Sigmoid colon (tissue), 4 donors: Measurements from ENCODE around the gene DYNC1H1.

Source experiments
- EP300 ChIP-seq, 4 donors: sonication (generic); formaldehyde crosslinking; IDR thresholded peaks; one replicate each; pipeline ENCODE4 v1.6.1; 2017; ENCODE audit warnings: antibody characterized with exemption in 4 of 4
- POLR2A ChIP-seq, 2 donors: fragments of 450-650 bp; IDR thresholded peaks; one replicate each; pipeline ENCODE4 v1.6.1; 2016; ENCODE audit warnings: antibody characterized with exemption in 2 of 2, mild to moderate bottlenecking in 2 of 2, moderate library complexity in 2 of 2
- POLR2AphosphoS5 ChIP-seq, 4 donors: sonication (generic); formaldehyde crosslinking; IDR thresholded peaks; one replicate each; pipeline ENCODE4 v1.6.1; 2017; ENCODE audit warnings: antibody characterized with exemption in 4 of 4
- TF ChIP-seq, protein P1 (sequence below), 4 experiments: fragments of 450-650 bp in 3 of 4; fragments of 200-600 bp in 1 of 4; IDR thresholded peaks; one replicate each; pipeline ENCODE4 v1.5.1; 2016 to 2019; ENCODE audit warnings: antibody characterized with exemption in 4 of 4, mild to moderate bottlenecking in 3 of 4, moderate library complexity in 2 of 4

DNA sequence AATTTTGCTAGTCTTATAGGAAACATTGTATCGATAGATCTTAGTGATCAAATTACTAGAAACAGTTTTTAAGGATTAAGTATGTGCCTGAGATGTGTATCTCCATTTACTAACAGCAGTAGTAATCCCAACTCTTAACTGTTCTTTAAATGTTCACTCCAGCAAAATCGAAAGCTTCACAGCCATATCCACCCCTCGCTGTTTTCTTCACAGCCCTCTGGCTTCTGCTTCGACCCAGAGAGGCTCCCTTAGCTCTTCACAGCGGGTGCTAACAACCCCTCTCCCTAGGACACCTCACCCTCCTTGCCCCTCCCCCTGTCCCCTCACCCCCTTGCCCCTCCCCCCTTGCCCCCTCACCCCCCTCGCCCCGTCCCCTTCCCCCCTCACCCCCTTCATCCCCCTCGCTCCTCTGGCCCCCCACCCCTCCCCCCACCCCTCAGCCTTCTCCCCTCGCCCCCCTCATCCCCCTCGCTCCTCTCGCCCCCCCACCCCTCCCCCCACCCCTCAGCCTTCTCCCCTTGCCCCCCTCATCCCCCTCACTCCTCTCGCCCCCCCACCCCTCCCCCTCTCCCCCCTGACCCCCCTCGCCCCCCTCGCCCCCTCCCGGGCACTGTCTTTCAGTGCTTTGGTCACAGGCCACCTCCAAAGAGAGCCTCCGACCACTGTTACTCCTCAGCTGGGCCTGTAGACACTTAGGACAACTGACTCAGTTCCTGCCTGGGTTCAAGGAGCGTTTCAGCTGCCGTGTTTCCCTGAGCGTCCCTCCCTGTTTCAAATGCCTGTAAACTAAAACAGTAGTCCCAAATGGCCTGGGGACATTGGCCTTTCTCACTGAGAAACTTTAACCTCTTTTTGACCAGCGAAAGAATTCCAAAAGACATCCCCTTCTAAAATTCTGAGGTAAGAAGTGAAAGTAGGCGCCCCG, 46.0 kb upstream of the DYNC1H1 start:
- TF ChIP-seq, protein P1, sequence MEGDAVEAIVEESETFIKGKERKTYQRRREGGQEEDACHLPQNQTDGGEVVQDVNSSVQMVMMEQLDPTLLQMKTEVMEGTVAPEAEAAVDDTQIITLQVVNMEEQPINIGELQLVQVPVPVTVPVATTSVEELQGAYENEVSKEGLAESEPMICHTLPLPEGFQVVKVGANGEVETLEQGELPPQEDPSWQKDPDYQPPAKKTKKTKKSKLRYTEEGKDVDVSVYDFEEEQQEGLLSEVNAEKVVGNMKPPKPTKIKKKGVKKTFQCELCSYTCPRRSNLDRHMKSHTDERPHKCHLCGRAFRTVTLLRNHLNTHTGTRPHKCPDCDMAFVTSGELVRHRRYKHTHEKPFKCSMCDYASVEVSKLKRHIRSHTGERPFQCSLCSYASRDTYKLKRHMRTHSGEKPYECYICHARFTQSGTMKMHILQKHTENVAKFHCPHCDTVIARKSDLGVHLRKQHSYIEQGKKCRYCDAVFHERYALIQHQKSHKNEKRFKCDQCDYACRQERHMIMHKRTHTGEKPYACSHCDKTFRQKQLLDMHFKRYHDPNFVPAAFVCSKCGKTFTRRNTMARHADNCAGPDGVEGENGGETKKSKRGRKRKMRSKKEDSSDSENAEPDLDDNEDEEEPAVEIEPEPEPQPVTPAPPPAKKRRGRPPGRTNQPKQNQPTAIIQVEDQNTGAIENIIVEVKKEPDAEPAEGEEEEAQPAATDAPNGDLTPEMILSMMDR (IDR thresholded peaks at IDR 0.05), result no peak
- TF ChIP-seq POLR2A (IDR thresholded peaks at IDR 0.05) (no peak), POLR2AphosphoS5 (IDR thresholded peaks at IDR 0.05) (no peak), EP300 (IDR thresholded peaks at IDR 0.05) (no peak)
